Upper lobe of left lung (tissue), 6 donors: Measurements from ENCODE around the gene RSL24D1. TPM values are rescaled to one million over a fixed set of nuclear protein-coding genes. Genes with fewer than 3 reads are reported as not detected.

Experiments
- ATAC-seq, 2 donors: fragments of 200-7000 bp; cut with Tn5 transposase; one replicate each; pipeline ENCODE4 v1.9.1; 2022; ENCODE audit warnings: mild to moderate bottlenecking in 2 of 2, moderate library complexity in 2 of 2; ENCODE audit not compliant: low FRiP score in 2 of 2
- DNase-seq, 2 donors: peaks; one replicate each; pipeline ENCODE4 v3.0.0-alpha.2; 2019 to 2020
- H3K27ac ChIP-seq, 4 donors: fragments of 200-600 bp; sonication (generic); one replicate each; pipeline ENCODE4 v1.5.1; 2016 to 2019
- H3K27me3 ChIP-seq, 4 donors: fragments of 200-600 bp; sonication (generic); one replicate each; pipeline ENCODE4 v1.5.1; 2017 to 2019
- H3K36me3 ChIP-seq, 4 donors: fragments of 200-600 bp; sonication (generic); one replicate each; pipeline ENCODE4 v1.5.1; 2016 to 2019
- H3K4me1 ChIP-seq, 4 donors: fragments of 200-600 bp; sonication (generic); one replicate each; pipeline ENCODE4 v1.5.1; 2018 to 2019
- H3K4me3 ChIP-seq, 4 donors: fragments of 200-600 bp; sonication (generic); one replicate each; pipeline ENCODE4 v1.5.1; 2017 to 2019; ENCODE audit warnings: mild to moderate bottlenecking in 2 of 4, moderate library complexity in 1 of 4
- H3K9me3 ChIP-seq, 4 donors: fragments of 200-600 bp; sonication (generic); one replicate each; pipeline ENCODE4 v1.5.1; 2018 to 2019
- EP300 ChIP-seq, 4 donors: sonication (generic); formaldehyde crosslinking; IDR thresholded peaks; one replicate each; pipeline ENCODE4 v1.5.1; 2017; ENCODE audit warnings: antibody characterized with exemption in 4 of 4, control low read depth in 2 of 4
- POLR2A ChIP-seq, 4 donors: fragments of 450-650 bp; IDR thresholded peaks; one replicate each; pipeline ENCODE4 v1.5.1; 2016 to 2017; ENCODE audit warnings: antibody characterized with exemption in 4 of 4, mild to moderate bottlenecking in 2 of 4
- POLR2AphosphoS5 ChIP-seq, 2 donors: sonication (generic); formaldehyde crosslinking; IDR thresholded peaks; one replicate each; pipeline ENCODE4 v1.5.1; 2017; ENCODE audit warnings: antibody characterized with exemption in 2 of 2
- WGBS, 2 donors: methylation state at CpG; one replicate each; pipeline ENCODE4 v1.1.5; 2017 to 2018; 5-methylcytosine and 5-hydroxymethylcytosine counted together
- total RNA-seq, 6 donors: library from RNA; depleted of rRNA in 4 of 6; stranded (reverse); fragments of >200 nt in 4 of 6; gene quantifications; one replicate each; pipeline versions ENCODE4 v1.1.0 to v1.2.1, GENCODE V29; 2016 to 2021
- TF ChIP-seq, protein P1 (sequence below), 6 experiments: fragments of 450-650 bp in 4 of 6; fragments of 200-600 bp in 2 of 6; sonication (generic) in 2 of 6; IDR thresholded peaks; one replicate each; pipeline ENCODE4 v1.5.1; 2016 to 2019; ENCODE audit warnings: antibody characterized with exemption in 6 of 6
- donor health status: DM: no; HTN: no; CAD: no; lungs with moderate emphysema.
- donor health status: DM: no; HTN: yes; CAD: no; lungs with severe emphysema.

RSL24D1 gene
- total RNA-seq, 6 donors from 2014 or later, result 20.5 to 84.3 (median 50.9) TPM

DNA sequence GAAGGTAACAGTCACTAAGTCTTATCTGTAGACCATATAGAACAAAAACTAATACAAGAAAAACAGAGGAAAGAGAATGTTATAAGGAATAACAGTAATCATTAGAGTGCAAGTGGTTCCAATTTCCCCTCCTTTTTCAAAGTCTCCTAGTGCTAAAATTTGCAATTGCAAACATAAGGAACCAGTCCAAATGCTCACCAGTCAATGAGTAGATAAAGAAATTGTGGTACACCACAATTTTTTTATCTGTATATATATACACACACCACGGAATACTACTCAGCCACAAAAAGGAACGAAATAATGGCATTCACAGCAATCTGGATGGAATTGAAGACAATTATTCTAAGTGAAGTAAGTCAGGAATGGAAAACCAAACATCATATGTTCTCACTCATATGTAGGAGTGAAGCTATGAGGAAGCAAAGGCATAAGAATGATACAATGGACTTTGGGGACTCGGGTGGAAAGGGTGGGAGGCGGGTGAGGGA lies 38.9 kb upstream of the RSL24D1 start:
- H3K9me3 ChIP-seq, result no peaks in the 10 kb centered on the region
- DNase-seq (no peak), ATAC-seq (no peak)
- no peaks in the 10 kb centered on the region for H3K27me3 ChIP-seq
- peaks cover 0 to 19% (median 1%) of the 10 kb centered on the region in 4 donors for H3K36me3 ChIP-seq
- no peak overlapping the region for H3K27ac ChIP-seq
- no peak overlapping the region for H3K4me3 ChIP-seq
- H3K4me1 ChIP-seq, result peaks cover 4 to 13% (median 8%) of the 10 kb centered on the region in 4 donors
- WGBS, 2 donors, result 92 to 94% methylated on average over 4 of the region's 4 CpGs
- no peak for TF ChIP-seq POLR2A (IDR thresholded peaks at IDR 0.05)
- TF ChIP-seq POLR2AphosphoS5 (IDR thresholded peaks at IDR 0.05), result no peak
- TF ChIP-seq EP300 (IDR thresholded peaks at IDR 0.05), result no peak
- TF ChIP-seq, protein P1, sequence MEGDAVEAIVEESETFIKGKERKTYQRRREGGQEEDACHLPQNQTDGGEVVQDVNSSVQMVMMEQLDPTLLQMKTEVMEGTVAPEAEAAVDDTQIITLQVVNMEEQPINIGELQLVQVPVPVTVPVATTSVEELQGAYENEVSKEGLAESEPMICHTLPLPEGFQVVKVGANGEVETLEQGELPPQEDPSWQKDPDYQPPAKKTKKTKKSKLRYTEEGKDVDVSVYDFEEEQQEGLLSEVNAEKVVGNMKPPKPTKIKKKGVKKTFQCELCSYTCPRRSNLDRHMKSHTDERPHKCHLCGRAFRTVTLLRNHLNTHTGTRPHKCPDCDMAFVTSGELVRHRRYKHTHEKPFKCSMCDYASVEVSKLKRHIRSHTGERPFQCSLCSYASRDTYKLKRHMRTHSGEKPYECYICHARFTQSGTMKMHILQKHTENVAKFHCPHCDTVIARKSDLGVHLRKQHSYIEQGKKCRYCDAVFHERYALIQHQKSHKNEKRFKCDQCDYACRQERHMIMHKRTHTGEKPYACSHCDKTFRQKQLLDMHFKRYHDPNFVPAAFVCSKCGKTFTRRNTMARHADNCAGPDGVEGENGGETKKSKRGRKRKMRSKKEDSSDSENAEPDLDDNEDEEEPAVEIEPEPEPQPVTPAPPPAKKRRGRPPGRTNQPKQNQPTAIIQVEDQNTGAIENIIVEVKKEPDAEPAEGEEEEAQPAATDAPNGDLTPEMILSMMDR (IDR thresholded peaks at IDR 0.05), result no peak

DNA sequence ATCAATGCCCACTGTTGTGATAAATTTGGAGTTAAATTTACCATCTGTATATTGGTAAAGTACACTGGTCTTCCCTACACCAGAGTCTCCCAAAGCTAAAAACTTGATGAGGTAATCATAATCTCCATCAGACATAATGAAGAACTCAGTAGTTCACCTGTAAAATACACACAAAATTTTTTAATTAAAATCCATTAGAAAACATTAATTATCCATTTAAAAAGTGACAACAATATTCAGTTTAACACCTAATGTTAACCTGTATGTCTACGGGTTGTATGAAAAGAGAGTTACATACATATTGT lies 38.0 kb upstream of the RSL24D1 start:
- TF ChIP-seq POLR2AphosphoS5 (IDR thresholded peaks at IDR 0.05) (no peak), EP300 (IDR thresholded peaks at IDR 0.05) (no peak), POLR2A (IDR thresholded peaks at IDR 0.05) (no peak)
- TF ChIP-seq, protein P1 (IDR thresholded peaks at IDR 0.05), result no peak
- DNase-seq (no peak), ATAC-seq (no peak)
- peaks cover 0 to 27% (median 1%) of the 10 kb centered on the region in 4 donors for H3K36me3 ChIP-seq
- H3K4me3 ChIP-seq, result no peak overlapping the region
- no peaks in the 10 kb centered on the region for H3K27me3 ChIP-seq
- no peak overlapping the region for H3K27ac ChIP-seq
- WGBS, 2 donors, result 94 to 98% methylated on average over 1 of the region's 1 CpG
- H3K4me1 ChIP-seq, result peaks cover 4 to 9% (median 5%) of the 10 kb centered on the region in 4 donors
- no peaks in the 10 kb centered on the region for H3K9me3 ChIP-seq

DNA sequence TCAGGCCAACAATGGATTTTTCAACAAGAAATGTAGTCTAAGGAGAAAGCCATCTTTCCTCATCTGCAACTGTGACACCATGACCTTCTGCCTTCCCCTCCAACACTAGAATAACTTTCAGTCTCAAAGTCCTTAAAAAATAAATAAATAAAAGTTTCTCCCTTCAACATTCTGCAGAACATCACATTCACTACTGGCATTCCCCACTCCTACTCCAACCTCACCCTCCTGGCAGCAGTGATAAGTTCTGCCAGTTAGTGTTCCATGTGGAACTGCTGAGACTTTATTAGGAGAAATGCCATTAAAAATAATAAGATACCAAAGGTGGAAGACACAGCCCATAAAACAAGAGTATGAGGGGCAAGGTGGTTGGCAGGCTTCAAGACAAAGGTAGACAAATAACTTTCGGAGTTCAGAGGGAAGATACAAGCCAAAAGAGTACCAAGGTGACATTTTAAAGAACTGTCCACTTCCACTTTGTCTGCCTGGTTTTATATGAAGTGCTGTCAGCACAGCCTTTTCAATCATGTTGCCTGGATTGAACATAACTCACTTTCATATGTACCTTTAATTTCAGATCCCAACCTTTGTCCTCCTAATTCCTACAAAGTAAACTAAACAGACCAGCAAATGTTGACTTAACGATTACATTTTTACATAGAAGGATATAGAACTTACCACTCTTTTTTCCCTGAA lies 37.5 kb upstream of the RSL24D1 start:
- no peak for DNase-seq
- TF ChIP-seq EP300 (IDR thresholded peaks at IDR 0.05) (no peak), POLR2A (IDR thresholded peaks at IDR 0.05) (no peak), POLR2AphosphoS5 (IDR thresholded peaks at IDR 0.05) (no peak)
- TF ChIP-seq, protein P1 (IDR thresholded peaks at IDR 0.05), result no peak
- Histone ChIP-seq H3K4me1 (peaks cover 0 to 6% (median 2%) of the 10 kb centered on the region in 4 donors), H3K9me3 (no peaks in the 10 kb centered on the region), H3K36me3 (peaks cover 0 to 29% (median 1%) of the 10 kb centered on the region in 4 donors), H3K27ac (no peak overlapping the region), H3K4me3 (no peak overlapping the region), H3K27me3 (no peaks in the 10 kb centered on the region)
- no peak for ATAC-seq
- WGBS, 2 donors, result 91 to 92% methylated on average over 2 of the region's 2 CpGs

DNA sequence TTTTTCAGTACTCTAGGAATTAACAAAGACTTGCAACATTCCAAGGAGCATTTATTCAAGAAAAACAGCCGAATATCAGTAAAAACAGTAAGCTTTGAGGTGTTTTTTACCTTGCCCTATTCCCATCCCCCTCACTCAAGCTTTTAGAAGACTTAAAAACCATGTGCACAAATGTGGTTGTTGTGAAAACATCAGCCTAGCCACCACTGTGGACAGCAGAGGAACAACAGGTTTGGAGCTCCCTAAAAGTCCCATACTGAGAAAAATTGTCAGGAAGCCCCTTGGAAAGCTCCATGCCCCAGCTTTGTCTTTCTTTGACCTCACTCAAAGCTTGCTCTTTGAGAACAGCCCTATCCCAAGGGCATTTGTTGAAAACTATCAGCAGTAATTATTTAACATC lies 34.7 kb upstream of the RSL24D1 start:
- H3K27ac ChIP-seq, result no peak overlapping the region
- H3K4me3 ChIP-seq, result no peak overlapping the region
- H3K9me3 ChIP-seq, result no peaks in the 10 kb centered on the region
- 100% methylated on average over 1 of the region's 1 CpG for WGBS, 2 donors
- no peaks in the 10 kb centered on the region for H3K27me3 ChIP-seq
- ATAC-seq (no peak), DNase-seq (no peak)
- H3K36me3 ChIP-seq, result peaks cover 2 to 44% (median 4%) of the 10 kb centered on the region in 4 donors
- peaks cover 0 to 6% (median 2%) of the 10 kb centered on the region in 4 donors for H3K4me1 ChIP-seq
- TF ChIP-seq, protein P1 (IDR thresholded peaks at IDR 0.05), result no peak
- TF ChIP-seq POLR2AphosphoS5 (IDR thresholded peaks at IDR 0.05), result no peak
- TF ChIP-seq POLR2A (IDR thresholded peaks at IDR 0.05), result no peak

- Histone ChIP-seq H3K36me3 (peaks cover 2 to 44% (median 4%) of the 10 kb centered on the region in 4 donors), H3K4me1 (peaks cover 0 to 6% (median 2%) of the 10 kb centered on the region in 4 donors), H3K27me3 (no peaks in the 10 kb centered on the region), H3K27ac (no peak overlapping the region), H3K4me3 (no peak overlapping the region), H3K9me3 (no peaks in the 10 kb centered on the region)
- TF ChIP-seq, protein P1 (IDR thresholded peaks at IDR 0.05), result no peak
- no peak for TF ChIP-seq EP300 (IDR thresholded peaks at IDR 0.05)
- no peak for TF ChIP-seq POLR2A (IDR thresholded peaks at IDR 0.05)
- TF ChIP-seq POLR2AphosphoS5 (IDR thresholded peaks at IDR 0.05), result no peak
- ATAC-seq (no peak), DNase-seq (no peak)
- 96 to 100% methylated on average over 1 of the region's 1 CpG for WGBS, 2 donors
Observed at GRCh38 chr15:55230953-55231352, 34.2 kb upstream of the RSL24D1 start.
